ENCODE measurements around the gene GABRR2. TPM values are rescaled to one million over a fixed set of nuclear protein-coding genes. Genes with fewer than 3 reads are reported as not detected.
A peak's percentile ranks its signal among the peaks of the same experiment; 100 is the strongest.
"Not testable (repeated sequence)": the region's sequence is repeated elsewhere in the genome, so short reads cannot be mapped to it uniquely, and the experiment has no call there.

The GABRR2 gene
- total RNA-seq, 1 experiment from 2014 or later = not detected

DNA sequence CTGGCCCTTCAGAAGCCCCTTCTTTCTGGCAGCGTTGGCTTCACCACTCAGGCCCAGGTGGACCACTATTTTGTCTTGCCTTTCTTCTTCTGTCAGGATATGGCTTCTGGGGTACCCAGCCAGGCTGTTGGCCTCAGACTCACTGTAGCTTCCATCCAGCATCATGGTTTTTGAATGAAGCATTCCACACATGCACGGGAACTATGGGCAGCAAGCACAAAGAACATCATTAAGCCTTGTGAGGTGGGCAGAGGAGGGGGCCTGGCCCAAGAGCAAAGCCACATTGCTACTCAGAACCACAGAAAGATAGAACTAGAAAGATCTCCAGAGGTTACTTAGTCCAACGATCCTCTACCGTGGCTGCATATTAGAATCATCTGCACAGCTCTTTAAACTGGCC, 57.3 kb downstream of the GABRR2 start:
- DNase-seq (ENCODE audit: low read depth) = no peak

DNA sequence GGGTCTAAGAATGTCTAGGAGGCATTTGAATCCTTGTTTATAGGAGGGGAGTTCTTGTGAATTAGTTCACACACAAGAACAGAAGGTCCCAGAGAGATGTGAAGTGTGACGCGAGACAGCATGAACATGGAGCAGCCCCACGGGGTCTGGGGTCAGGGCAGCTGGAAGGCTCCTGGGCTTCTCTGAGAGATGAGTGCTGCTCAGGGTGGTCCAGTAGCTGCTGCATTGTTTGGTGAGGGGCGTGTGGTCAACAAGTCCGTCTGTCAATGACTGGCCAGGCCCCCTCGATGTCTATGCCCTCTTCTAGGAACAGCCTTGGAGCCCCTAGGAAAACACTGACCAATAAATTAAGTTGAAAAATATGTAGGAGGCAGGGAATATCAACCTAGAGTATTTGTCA, 57.8 kb downstream of the GABRR2 start:
- no peak for DNase-seq (ENCODE audit: low read depth)

DNA sequence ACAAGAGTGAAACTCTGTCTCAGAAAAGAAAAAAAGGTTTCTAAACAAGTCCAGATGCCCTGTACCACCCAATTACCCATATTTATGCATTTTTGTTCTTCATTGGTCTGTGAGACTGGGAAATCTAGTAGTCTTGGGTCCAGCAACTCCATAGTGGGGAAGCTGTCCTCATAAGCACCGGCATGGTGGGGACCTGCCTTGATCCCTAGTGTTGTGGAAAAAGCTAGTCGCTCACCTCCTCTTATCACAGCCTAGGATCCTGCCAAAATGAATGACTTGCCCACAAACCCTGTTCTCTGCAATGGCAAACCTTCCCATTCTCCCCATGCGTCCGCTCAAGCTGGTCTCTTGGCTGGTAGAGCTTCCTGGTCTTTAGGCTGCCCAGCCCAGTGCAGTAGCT, 59.7 kb downstream of the GABRR2 start:
- no peak for DNase-seq (ENCODE audit: low read depth)

DNA sequence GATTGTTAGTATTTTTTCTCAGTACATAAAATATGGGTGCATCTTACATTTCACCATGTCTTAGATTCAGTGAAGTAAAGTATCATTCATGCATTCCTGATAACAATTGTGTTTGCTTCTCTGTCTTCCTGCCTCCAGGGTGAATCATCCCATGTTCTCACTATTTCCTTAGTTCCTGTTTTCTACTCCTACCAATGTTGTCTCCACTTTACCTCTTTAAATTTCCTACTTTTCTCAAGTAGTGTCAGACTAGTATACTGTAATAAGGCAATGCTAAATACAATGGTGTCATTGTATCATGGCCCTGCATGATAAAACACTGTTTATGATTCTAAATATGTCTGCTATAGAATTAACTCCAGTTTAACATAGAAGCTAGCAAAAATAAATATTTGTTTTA, 60.5 kb downstream of the GABRR2 start:
- no peak for DNase-seq (ENCODE audit: low read depth)

DNA sequence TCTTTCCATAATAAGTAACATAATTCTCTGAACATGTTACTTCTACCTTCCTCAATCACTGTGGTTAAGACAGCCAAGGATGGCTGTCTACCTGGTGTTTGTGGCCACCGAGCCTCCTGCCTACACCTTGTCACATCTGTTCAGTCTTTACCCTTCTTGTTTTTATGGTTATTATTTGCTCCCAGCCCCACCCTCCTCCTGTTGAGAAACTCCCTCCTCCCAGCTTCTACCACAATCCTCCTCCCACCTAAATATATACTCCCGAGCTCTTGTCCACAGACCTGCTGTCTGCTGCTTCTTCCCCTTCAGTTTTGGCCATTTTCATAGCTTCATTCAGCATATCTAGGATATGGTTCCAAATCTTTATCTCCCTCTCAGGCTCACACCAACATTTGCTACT, 62.2 kb downstream of the GABRR2 start:
- no peak for DNase-seq (ENCODE audit: low read depth)

DNA sequence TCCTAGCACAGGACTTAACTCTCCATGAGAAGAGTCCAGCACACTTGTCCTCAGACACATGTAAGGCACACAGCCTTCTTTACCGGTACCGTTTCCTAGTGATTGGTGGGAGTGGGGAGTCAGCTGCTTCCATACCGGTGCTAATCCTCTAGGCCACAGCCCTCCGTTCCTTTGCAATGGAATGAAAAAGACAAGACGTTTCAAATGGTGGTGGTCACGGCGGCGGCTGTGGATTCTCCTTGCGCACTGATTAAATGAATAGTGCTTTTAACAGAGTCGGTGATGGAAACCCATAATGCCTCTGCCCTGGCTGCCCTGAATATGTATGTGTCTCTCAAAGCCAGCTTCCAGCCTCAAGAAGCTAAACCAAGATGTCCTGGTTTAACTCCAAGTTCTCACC, 63.1 kb downstream of the GABRR2 start:
- no peak for DNase-seq (ENCODE audit: low read depth)

DNA sequence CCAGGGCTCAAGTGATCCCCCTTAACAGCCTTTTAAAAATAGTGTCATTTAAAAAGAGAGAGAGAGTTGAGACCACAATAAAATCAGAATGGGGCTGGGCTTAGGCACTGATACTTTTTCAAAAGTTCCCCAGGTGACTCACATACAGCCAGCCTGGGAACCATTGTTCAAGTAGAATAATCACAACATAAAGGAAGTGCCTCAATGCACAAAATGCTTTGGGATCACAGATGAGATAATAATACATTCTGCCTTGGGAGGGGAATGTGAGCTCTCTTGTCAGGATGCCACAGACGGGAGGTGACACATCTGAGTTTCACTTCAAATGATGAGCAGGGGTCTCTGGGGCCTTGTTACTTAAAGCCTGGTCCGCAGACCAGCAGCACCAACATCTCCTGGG, 63.9 kb downstream of the GABRR2 start:
- no peak for DNase-seq (ENCODE audit: low read depth)

DNA sequence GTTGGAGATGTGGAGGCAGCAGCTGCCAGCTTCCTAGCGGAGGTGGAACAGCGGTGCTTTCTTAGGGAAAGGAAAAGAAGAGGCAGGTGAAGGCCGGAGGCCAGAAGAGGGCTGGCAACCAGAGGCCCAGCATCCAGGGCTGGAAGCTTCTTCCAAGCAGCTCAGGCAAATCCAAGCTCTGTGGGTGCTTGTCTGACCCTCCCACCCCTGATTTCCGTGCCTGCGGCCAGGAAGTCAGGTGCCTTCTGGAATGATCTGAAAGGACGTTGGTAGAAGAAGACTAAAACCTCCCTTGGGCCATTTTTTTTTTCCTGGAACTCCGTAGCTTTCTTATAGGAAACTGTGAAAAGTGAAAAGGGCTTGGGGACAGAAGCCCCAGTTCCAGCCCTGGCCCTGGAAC, 64.9 kb downstream of the GABRR2 start:
- no peak for DNase-seq (ENCODE audit: low read depth)

DNA sequence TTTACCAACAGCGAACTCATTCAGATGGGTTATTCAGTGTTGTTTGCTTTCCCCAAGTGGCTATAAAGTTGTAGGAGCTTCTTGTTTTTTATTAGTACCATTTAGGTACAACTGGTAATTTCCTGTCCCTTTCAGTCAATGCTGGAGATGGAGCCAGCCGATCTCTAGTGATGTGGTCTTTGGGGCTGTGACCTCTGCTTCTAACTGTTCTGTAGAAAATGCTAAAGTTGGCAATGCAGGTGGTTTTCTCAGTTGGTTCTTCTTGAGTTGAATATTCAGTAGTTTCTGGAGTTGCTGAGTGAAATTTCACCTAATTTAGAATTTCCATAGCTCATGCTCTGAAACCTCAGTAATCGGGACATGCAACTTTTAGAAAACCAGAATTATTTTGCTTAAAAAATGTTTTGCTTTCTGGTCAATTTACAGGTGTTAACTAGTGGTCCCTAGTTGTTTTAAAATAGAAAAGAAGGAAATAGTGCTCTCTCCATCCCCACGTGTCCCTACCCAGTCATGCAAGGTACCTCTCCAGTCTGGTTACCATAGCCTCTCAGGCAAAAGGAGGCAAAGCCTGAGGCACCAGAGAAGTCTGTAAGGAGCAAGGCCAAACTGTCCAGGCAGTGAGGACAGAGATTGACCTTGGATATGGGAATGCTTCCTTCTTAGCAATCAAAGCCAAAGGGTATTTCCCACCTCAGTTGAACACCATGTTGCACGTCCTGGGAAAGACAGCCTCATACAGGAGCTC, 70.7 kb downstream of the GABRR2 start:
- no peak for DNase-seq (ENCODE audit: low read depth)

DNA sequence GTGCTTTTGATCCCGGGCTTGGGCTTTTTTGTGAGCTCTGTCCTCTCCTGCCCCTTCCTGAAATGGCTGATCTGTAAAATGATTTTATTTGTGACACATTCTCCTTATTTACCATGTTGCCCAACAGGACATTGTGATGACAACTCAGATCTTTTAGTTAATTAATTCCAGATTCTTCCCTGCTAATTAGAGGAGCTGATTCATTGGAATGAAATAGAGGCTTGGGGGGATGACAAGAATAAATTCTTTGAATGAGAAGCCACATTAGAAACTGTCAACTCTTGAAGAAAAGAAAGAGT, 71.8 kb downstream of the GABRR2 start:
- DNase-seq (ENCODE audit: low read depth) = no peak

DNA sequence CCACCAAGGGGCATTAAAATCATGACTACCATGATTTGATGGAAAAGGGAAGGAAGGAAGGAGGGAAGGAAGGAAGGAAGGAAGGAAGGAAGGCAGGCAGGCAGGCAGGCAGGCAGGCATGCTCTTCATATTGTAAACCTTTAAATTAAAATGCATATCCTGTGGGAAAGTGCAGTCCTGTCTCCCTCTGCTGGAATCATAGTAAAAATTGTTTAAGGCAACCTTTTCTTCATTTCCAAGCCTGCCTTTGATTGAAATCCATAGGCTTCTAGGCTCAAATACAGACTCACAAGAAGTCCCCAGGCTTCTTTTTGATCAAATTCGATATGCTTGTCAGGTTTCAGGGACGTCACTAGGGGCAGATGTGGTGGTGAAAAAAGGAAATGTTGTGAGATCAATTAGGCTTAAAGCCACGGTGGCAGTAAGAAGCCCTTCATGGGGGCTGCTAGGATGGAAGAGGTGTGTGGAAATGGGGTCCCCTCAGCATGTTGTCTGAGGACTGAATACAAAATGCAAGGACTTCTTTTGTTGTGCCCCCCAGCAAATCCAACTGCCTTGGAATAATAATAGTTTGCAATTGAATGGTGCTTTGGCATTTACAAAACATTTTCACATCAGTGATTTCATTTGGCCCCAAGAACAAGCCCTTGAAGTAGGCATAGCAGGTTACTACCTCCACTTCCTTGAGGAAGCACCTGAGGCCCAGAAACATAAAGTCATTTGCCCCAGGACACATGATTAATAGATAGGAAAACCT, 72.3 kb downstream of the GABRR2 start:
- peak; percentile 54 for DNase-seq (ENCODE audit: low read depth)

DNA sequence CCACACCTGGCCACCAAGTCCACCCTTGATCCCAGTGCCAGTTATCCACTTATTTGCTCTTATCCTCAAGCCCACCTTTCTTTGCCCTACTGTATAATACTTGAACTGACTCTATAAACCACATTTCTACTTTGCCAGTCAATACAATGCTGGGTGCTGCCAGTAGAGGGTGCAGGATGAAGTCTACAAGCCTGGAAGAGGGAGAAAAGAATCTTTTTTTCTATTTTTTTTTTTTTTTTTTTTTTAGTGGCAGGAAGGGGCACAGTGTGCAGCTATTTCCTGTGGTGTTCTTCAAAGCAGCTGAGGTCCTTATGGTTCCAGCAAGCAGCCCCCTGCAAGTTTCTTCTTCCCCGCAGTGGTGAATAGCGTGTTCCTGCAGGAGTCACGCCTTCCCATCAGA, 75.8 kb downstream of the GABRR2 start:
- no peak for DNase-seq (ENCODE audit: low read depth)

DNA sequence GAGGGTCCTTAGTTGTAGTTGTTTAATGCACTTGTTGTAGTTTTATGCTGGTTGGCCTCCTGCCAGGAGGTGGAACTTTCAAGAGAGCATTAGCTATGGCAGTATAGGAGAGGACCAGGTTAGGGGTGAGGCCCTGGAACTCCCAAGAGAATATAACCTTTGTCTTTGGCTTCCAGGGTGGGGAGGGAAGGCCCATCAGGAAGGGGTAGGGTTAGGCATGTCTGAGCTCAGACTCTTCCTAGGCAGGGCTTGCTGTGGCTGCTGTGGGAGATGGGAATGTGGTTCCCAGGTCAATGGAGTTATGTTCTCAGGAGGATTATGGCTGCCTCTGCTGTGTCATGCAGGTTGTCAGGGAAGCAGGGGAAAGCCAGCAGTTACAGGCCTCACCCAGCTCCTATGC, 77.9 kb downstream of the GABRR2 start:
- DNase-seq (ENCODE audit: low read depth) = no peak

DNA sequence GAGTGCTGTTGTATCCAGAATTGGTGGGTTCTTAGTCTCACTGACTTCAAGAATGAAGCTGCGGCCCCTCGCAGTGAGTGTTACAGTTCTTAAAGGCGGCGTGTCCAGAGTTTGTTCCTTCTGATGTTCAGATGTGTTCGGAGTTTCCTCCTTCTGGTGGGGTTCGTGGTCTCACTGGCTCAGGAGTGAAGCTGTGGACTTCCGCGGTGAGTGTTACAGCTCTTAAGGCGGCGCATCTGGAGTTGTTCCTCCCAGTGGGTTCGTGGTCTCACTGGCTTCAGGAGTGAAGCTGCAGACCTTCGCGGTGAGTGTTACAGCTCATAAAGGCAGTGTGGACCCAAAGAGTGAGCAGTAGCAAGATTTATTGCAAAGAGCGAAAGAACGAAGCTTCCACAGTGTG, 81.5 kb downstream of the GABRR2 start:
- not testable (repeated sequence) for DNase-seq (ENCODE audit: low read depth)

DNA sequence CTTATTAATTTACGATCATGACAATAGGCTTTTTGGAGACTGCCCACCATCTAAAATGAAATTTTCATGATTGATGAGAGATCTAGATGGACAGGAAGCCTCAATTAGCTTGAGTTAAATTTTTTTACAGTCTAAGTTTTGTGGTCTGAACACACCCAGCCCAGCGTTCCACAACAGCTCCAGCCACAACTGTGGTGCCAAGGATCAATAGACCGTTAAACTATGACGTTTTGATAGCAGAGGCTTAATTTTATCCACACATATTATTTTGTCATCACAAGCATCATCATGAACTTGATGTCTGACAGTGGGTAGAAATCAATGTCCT, 92.4 kb downstream of the GABRR2 start:
- DNase-seq (ENCODE audit: low read depth) = no peak

DNA sequence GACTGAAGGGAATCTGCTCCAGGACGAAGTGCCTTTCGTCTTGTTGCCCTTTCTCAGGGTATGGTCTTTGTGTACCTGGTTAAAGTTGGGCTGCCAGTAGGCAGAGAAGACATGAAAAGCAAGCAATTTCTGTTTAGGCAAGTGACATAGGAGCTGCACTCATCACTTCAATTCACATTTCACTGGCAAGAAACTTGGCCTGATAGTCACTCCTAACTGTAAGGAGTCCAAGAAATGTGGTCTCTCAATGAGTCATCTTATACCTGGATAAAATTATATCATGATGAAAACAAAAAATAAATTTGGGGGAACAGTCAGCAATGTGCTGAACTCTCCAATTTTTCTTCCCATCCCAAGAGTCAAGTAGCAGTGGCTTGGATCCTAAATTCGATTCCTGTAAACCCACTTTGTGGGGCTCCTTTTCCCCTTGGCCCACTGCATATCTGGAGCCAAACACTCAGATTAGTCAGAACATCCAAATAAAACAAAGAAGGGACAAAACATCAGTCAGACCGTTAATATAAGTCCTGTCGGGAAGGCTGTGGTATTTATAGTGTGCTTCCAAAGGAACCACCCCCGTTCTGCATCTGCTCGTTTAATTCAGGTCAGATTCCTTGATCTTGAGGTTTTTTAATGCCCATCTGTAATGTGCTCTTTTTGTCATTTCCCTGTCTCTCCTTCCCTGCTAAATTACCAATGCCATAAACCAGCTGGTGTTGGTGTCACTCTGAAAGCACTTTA, 93.0 kb downstream of the GABRR2 start:
- DNase-seq (ENCODE audit: low read depth) = peak; percentile 36

DNA sequence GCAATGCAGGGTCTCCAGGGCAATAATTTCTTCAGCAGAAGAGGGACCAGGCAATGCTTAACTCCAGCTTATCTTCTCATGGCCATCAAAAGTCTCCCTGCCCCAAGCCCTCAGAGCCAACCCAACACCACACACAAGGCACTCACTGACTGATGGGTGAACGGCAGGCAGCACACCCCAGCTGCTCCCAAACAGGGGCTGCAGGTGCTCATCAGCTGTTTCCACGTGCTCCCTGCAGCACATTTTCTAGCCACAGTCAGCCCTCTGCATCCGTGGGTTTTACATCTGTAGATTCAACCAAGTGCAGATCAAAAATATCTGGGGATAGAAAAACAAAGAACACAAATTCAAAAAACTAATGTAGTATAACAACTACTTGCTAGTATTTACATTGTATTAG, 94.0 kb downstream of the GABRR2 start:
- no peak for DNase-seq (ENCODE audit: low read depth)

DNA sequence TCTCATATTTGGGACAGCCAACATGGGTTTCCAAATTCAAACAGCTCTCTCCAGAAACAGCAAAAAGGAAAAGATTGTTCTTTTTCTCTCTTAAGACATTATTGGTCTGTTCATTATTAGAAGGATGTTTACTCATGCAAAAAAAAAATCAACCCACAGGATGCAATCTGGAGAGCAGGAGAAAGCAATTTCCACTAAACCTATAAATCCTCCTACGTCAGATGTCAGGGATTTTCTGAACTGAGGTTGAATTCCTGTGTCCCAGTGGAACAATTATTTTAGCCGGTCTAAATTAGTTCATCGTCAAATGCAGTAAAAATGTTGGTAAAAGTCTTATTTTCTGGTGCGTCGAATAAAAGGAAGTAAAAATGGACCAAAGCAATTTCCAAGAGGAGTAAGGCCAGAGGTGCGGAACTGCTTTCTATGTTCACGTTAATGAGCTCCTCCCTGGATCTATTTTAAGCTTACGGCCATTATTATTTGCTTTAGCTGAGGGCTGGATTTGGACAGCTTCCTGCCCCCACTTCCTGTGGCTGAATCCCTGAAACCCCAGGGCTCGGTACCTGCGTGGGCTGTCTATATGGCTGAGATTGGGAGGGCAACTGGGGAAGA, 97.7 kb downstream of the GABRR2 start, which contains the start of gene GABRR1:
Gene GABRR1 (minus strand): TSS at position 60 of the 612 bp plus-strand sequence. CDS start 36 bp downstream, at position 24.
- peak; percentile 5 for DNase-seq (ENCODE audit: low read depth)

DNA sequence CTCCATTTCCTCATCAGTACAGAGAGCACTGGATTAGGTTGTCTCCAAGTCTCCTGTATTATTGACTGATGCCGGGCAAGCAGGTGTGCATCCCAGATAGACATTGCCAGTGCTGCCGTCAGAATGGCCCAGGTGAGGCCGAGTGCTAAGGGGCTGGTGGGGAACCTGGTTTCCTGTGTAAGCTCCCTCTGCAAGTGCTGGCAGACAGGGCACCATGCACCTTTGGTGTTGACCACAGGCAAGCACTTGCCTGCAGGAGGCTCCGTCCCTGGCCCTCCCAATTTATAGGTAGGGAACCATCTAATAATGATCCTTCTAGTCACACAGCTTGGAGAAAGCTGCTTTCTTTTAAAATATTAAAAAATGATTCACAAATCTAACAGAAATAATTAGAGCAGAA, 98.7 kb downstream of the GABRR2 start:
- DNase-seq (ENCODE audit: low read depth) = no peak

DNA sequence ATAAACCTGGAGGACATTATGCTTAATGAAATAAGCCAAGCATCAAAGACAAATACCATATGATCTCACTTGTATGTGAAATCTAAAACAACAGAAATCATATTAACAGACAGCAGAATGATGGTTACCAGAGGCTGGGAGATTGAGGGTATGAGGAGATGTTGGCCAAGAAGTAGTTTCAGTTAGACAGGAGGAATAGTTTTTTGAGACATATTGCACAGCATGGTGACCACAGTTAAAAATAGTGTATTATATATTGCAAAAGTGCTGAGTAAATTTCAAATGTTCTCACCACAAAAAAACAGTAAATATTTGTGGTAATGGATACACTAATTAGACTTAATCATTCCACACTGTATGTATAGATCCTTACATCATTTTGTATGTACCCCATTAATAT, 99.7 kb downstream of the GABRR2 start:
- no peak for DNase-seq (ENCODE audit: low read depth)

DNA sequence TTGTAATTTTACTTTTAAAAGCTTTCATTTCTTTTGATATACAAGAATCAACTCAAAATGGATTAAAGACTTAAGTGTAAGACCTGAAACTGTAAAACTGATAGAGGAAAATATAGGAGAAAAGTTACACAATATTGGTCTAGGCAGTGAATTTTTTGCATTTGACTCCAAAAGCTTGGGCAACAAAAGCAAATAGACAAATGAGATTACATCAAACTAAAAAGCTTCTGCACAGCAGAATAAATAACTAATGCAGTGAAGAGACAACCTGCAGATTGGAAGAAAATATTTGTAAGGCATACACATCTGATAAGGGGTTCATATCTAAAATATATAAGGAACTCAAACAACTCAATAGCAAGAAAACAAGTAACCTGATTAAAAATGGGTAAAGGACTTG, 100.9 kb downstream of the GABRR2 start:
- DNase-seq (ENCODE audit: low read depth) = no peak

DNA sequence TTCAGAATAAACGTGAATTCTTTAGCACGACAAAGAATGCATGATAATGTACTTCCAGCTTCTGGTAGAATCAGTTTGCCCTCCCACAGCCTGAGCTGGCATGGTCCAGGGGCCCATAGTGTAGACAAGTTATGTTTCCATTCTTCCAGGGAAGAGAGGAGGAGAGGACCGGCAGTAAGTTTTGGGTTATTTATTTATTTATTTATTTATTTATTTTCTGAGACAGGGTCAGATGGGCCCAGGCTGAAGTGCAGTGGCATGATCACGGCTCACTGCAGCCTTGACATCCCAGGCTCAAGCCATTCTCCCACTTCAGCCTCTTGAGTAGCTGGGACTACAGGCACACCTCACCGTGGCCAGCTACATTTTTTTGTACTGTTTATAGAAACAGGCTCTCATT, 102.6 kb downstream of the GABRR2 start:
- no peak for DNase-seq (ENCODE audit: low read depth)

DNA sequence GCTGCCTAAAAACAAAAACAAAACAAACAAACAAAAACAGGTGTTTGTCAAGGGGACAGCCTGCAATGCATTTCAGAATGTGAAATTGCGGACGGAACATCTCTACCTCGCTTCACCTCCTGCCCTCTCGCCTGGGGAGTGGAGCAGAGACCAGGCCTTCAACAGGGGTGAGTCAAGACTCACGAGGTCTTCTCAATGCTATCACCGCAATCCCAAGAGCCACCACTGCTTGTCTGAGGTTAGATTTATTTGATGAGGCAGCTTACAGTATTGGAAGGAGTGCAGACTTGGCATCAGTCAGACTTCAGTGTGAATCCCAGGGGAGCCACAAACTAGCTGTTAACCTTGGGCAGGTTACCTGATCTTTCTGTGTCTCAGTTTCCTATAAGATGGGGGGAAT, 105.6 kb downstream of the GABRR2 start:
- no peak for DNase-seq (ENCODE audit: low read depth)
